Left renal pelvis (tissue), 4 donors: ENCODE results near the gene FILIP1L. TPM values are rescaled to one million over a fixed set of nuclear protein-coding genes. Genes with fewer than 3 reads are reported as not detected.
A peak's percentile ranks its signal among the peaks of the same experiment; 100 is the strongest.

ENCODE experiments used
- DNase-seq, 4 donors: peaks; one replicate each; pipeline ENCODE4 v3.0.0-alpha.2; 2013; ENCODE audit warnings: low read depth in 4 of 4, low spot score in 3 of 4
- polyA plus RNA-seq, 4 donors: library from polyadenylated mRNA; unstranded; fragments of 120-200 nt; gene quantifications; one replicate each; pipeline ENCODE4 v1.2.1, GENCODE V29; 2013; ENCODE audit not compliant: insufficient read length in 4 of 4

The FILIP1L gene
- polyA plus RNA-seq, 4 donors, result 13.1 to 47.8 (median 24.8) TPM

- no peak for DNase-seq
Measured at GRCh38 chr3:100045696-100046095, 68.6 kb downstream of the FILIP1L start.

DNA sequence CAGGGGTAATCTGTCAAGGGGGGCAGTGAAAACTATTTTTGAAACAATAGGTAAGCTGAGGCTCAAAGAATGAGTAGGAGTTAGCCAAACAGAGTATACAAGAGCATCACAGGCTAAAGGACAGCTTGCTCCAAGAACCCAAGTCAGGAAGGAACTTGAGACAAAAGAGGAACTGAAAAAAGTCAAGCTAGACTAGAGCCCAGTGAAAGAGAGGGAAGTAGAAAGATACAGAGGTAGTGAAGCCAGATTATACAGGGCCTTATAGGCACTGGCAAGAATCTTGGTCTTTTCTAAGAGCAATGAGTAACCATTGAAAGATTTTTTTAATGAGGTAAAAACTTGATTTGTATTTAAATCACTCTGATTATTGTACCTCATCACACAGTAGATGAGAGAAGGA lies 69.9 kb downstream of the FILIP1L start:
- DNase-seq, result no peak

- DNase-seq, result no peak
Measured at GRCh38 chr3:100043271-100043670, 71.0 kb downstream of the FILIP1L start.

- DNase-seq, result no peak
Measured at GRCh38 chr3:100042166-100042981, 71.9 kb downstream of the FILIP1L start.

DNA sequence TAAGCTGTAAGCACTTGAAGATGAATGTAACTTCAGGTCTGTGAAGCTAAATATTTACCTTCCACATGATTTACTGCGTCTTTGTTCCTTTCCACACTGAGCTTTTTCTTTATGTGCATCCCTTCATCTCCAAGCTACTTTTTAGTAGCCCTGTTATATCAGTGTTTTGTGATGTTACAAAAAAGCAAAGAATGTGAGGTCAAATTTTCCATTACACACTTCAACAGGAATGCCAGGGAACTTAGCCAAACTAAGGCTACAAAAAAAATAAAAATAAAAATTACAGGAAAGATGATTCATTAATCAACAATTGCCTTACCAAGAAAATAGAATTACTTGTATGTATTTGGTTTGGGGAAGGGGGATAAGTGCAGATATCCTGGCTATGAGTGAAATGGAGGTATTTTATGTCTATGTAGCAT lies 73.0 kb downstream of the FILIP1L start:
- peak in 1 of 4 donors; percentile 41 for DNase-seq

GRCh38 chr3:100040451-100041225 lies 73.7 kb downstream of the FILIP1L start:
- DNase-seq, result no peak

DNA sequence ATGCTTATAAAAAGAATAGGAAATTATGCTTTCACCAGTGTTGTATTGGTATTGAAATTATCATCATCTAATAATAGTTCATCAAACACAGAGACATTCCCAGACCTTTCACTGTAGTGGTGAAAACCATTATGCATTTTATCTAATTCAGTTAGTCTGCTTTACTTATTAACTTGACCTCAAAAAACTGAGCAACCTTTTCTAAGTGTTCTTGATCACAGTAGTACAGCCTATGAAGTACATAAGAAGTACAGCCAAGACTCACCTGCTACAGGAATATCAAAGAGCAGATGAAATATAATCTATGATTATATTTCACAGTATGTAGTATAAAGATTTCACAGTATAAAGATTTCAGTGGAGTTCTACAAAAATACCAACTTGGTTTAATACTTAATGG lies 75.2 kb downstream of the FILIP1L start:
- DNase-seq, result no peak

- DNase-seq, result no peak
Measured at GRCh38 chr3:100033903-100034471, 80.3 kb downstream of the FILIP1L start.

GRCh38 chr3:100033184-100033583 lies 81.1 kb downstream of the FILIP1L start:
- no peak for DNase-seq

GRCh38 chr3:100032243-100032642 lies 82.1 kb downstream of the FILIP1L start:
- no peak for DNase-seq

DNA sequence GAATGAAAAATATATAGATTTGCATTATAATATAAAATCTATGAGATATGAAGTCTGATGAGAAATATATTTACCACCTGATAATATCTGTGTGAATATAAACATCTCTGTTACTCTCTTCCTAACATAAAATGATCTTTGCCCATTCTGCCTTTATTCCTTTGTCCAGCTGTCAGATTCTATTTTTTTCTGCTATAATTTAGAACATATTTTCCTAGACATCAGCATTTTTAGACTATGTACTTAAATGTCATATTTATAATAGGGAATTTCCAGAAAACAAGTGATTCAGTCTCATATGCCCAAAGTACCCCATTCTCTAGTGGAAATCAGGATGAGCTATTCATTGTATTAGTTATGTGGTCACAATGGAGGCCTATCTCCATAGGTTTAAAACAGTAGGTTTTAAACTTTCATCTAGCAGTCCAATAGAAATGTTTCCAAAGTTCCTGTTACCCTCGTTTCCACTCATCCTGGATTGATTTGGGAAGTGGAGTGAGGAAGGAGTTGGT lies 83.3 kb downstream of the FILIP1L start:
- no peak for DNase-seq

DNA sequence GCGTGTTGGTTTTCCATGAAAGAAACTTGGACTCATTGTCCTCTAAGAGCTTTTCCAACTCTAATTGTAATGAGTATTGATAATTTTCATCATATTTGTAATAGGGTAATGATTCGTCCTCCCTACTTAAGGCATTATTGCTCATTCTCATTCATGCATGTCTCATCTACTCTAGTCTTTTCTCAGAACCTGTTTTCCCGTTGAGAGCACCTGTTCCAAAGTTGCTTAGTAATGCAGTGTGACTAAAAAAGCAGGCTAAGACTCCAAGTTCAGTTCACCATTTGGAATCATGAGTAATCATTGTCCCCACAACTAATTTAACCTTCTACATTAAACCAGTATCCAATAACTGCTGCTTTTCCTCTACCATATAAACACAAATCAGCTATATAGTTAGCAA lies 84.0 kb downstream of the FILIP1L start:
- DNase-seq, result no peak

DNA sequence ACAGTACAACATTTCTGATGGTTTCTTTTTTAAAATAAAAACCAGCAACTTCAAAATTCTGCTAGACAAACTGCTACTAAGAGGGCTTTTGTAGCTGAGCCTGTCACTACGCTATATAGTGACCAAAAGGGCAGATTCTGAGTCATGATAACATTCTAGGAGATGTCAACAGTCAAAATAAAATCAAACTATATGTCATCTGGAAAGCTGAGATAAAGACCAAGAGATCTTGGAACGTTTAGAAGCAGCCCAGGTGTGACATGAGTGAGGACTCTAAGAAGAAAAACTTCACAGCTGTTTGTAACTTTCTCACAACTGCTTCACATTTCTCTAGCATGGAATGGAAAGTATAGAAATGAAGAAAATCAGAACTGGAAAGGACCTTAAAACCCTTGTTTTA lies 84.6 kb downstream of the FILIP1L start:
- DNase-seq, result no peak

- no peak for DNase-seq
Measured at GRCh38 chr3:100029052-100029451, 85.2 kb downstream of the FILIP1L start.

- DNase-seq, result no peak
Measured at GRCh38 chr3:100027321-100027720, 87.0 kb downstream of the FILIP1L start.

DNA sequence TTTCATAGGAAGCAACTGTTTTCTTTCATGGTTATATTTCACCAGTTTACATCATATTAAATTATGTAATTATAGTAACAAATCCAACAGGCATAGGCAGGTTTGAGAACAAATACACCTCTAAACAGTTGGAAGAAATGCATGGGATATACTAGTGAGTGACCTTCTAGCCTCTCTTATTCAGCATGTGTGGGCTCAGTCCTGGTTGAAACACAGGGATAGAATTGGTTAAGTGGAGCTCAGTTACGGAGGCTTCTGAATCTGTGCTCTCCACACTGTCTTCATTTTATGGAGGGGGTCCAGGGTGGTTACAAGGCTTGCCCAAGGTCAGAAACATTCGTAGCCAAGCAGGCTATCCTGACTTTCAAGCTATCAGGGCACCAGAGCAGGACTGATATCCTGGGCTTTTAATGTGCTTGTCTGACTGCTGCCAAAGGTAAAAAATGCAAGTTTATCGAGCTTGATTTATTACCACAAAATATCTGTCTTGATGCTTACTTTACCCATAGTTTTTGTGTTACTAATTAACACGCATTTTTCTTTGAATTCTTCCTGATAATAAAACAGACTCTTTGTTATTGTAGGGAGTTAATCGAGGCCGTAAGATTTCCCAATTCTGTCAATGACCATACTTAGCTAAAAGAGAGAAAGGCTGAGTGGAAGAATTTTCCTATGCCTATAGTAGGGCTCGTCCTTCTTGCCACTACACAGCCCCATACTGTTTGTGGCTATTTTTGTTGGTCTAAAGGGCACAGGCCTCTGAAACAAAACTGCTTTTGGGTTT lies 89.6 kb downstream of the FILIP1L start:
- no peak for DNase-seq

DNA sequence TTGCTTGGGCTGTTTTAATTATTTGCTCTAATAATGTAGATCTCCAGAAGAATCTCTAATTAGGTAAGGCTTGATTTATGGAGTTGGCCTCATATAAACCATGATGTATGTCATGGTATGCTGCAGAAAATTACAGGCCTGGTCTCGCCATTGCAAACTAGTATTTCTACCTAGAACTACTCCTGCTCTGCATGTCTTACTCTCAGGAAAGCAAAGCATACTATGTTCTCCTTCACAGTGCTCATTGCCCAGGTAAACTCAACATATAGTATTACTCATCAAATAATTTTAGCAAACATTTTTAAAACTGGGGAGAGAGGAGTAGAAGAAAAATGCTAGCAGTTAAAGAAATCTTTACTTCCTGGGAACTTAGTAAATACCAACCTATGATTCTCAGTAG lies 90.7 kb downstream of the FILIP1L start:
- no peak for DNase-seq

GRCh38 chr3:100023150-100023549 lies 91.2 kb downstream of the FILIP1L start:
- DNase-seq, result no peak

DNA sequence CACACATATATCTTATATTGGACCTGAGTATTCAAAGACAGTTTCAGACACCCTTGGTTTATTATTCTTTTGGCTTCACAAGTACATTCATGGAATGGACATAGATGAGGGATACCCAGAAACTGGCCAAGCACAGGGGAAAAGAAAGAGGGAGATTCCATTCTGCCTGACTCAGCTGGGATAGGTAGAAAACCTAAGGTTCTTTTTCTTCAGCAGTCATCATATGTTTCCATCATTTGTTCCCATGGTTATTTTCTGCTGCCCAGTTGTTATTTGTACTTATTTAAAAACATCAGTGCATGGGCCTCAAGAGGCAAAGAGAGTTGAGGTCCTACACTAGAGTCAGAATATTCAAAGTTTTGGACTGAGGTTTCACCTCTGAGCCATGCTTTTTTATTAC lies 91.8 kb downstream of the FILIP1L start:
- DNase-seq, result no peak

GRCh38 chr3:100020876-100021644 lies 93.2 kb downstream of the FILIP1L start:
- no peak for DNase-seq
